ELF-1 (cell line): ENCODE data around the gene KANSL2.
"Not testable (repeated sequence)": the region's sequence is repeated elsewhere in the genome, so short reads cannot be mapped to it uniquely, and the experiment has no call there.

Experiments used
- DNase-seq: peaks from one replicate; pipeline ENCODE4 v3.0.0-alpha.2; 2016; ENCODE audit warnings: low read depth, low spot score

Gene KANSL2

GRCh38 chr12:48683534-48683933 is 1.5 kb upstream of the KANSL2 start:
- no peak for DNase-seq

GRCh38 chr12:48682927-48683326 is 889 bp upstream of the KANSL2 start:
- DNase-seq, result no peak

- not testable (repeated sequence) for DNase-seq
Measured at GRCh38 chr12:48682533-48682905, 481 bp upstream of the KANSL2 start.

- DNase-seq, result no peak
Measured at GRCh38 chr12:48681399-48681709, 684 bp downstream of the KANSL2 start.

- DNase-seq, result peak; percentile 18
Measured at GRCh38 chr12:48680861-48681260, 1.2 kb downstream of the KANSL2 start.

GRCh38 chr12:48678551-48679185 is 3.4 kb downstream of the KANSL2 start:
- DNase-seq, result no peak

GRCh38 chr12:48671231-48671856 is 10.7 kb downstream of the KANSL2 start:
- no peak for DNase-seq

GRCh38 chr12:48668996-48669395 is 13.0 kb downstream of the KANSL2 start:
- DNase-seq, result no peak

- no peak for DNase-seq
Measured at GRCh38 chr12:48659863-48660262, 22.2 kb downstream of the KANSL2 start.

- no peak for DNase-seq
Measured at GRCh38 chr12:48651681-48652080, 30.4 kb downstream of the KANSL2 start.

- not testable (repeated sequence) for DNase-seq
Measured at GRCh38 chr12:48645354-48645753, 36.7 kb downstream of the KANSL2 start.

GRCh38 chr12:48643011-48643410 is 39.0 kb downstream of the KANSL2 start:
- DNase-seq, result no peak

GRCh38 chr12:48641752-48642555 is 40.1 kb downstream of the KANSL2 start:
- DNase-seq, result not testable (repeated sequence)

GRCh38 chr12:48640854-48641253 is 41.2 kb downstream of the KANSL2 start:
- DNase-seq, result no peak

GRCh38 chr12:48640428-48640827 is 41.6 kb downstream of the KANSL2 start:
- no peak for DNase-seq

- peak; percentile 77 for DNase-seq
Measured at GRCh38 chr12:48631071-48631470, 51.0 kb downstream of the KANSL2 start.

- DNase-seq, result no peak
Measured at GRCh38 chr12:48630346-48630745, 51.7 kb downstream of the KANSL2 start.

GRCh38 chr12:48629541-48629940 is 52.5 kb downstream of the KANSL2 start:
- DNase-seq, result no peak

- DNase-seq, result no peak
Measured at GRCh38 chr12:48627556-48627955, 54.5 kb downstream of the KANSL2 start.

GRCh38 chr12:48622997-48623396 is 59.0 kb downstream of the KANSL2 start:
- not testable (repeated sequence) for DNase-seq

GRCh38 chr12:48618541-48618940 is 63.5 kb downstream of the KANSL2 start:
- peak; percentile 89 for DNase-seq

- no peak for DNase-seq
Measured at GRCh38 chr12:48615681-48616080, 66.4 kb downstream of the KANSL2 start.

GRCh38 chr12:48613321-48613720 is 68.7 kb downstream of the KANSL2 start:
- no peak for DNase-seq
